Jurkat, Clone E6-1 (cell line): ENCODE data around the gene GGNBP2. TPM values are rescaled to one million over a fixed set of nuclear protein-coding genes. Genes with fewer than 3 reads are reported as not detected.
"Not testable (repeated sequence)": the region's sequence is repeated elsewhere in the genome, so short reads cannot be mapped to it uniquely, and the experiment has no call there.

Source experiments
- DNase-seq: peaks from one replicate; pipeline ENCODE4 v3.0.0-alpha.2; 2011; ENCODE audit warnings: low read depth, low spot score
- H3K4me3 ChIP-seq: 2 replicates; pipeline ENCODE4 v1.5.1; 2011; ENCODE audit warnings: mild to moderate bottlenecking, low read length, control low read depth, moderate library complexity
- polyA plus RNA-seq: library from polyadenylated mRNA; unstranded; fragments of >200 nt; gene quantifications from one replicate; pipeline ENCODE4 v1.2.1, GENCODE V29; 2012; ENCODE audit warnings: missing spikeins; ENCODE audit not compliant: insufficient read length, insufficient read depth

Gene GGNBP2, protein sequence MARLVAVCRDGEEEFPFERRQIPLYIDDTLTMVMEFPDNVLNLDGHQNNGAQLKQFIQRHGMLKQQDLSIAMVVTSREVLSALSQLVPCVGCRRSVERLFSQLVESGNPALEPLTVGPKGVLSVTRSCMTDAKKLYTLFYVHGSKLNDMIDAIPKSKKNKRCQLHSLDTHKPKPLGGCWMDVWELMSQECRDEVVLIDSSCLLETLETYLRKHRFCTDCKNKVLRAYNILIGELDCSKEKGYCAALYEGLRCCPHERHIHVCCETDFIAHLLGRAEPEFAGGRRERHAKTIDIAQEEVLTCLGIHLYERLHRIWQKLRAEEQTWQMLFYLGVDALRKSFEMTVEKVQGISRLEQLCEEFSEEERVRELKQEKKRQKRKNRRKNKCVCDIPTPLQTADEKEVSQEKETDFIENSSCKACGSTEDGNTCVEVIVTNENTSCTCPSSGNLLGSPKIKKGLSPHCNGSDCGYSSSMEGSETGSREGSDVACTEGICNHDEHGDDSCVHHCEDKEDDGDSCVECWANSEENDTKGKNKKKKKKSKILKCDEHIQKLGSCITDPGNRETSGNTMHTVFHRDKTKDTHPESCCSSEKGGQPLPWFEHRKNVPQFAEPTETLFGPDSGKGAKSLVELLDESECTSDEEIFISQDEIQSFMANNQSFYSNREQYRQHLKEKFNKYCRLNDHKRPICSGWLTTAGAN
- 48.8 TPM for polyA plus RNA-seq

DNA sequence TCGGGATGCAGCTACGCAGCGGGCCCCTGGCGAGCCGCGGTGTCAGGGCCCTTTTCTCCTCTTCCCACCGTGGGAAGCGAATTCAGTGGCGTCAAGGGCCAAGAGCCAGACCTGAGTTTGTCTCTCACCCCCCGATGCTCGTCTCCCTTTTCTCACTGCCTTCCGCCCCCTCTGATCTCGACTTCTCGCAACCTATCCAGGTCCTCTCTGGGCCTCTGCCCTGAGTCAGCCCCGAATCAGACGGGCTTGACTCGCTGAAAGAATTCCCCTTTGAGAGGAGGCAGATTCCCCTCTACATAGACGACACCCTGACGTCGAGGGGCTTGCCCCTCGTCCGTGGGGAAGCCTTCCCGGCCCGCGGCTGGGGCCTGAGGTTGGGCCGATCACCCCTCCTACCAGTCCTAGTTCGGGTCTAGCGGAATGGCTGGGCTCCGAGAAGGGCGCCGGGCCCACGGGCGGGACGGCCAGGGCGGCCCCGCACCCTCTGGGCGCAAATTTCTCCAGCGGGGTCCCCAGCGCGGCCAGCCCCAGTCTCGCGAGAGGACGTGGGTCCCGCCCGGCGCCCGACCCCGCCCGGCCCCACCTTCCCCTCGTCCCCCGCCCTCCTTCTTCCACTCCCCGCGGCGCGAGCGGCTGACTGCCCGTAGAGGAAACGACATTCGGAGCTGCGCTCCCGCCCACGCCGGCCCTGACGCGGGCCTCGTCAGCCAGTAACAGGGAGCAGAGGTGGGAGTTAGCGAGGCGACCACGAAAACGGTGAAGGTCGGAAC lies at the start of gene GGNBP2:
GGNBP2 (plus strand) TSS at position 613 of the 770 bp plus-strand sequence. CDS start 806 bp downstream, outside the sequence.
- DNase-seq = peak; percentile 88
- H3K4me3 ChIP-seq = peak within 1 kb of the TSS; percentile 97

- no peak overlapping the region for H3K4me3 ChIP-seq
- DNase-seq = no peak
These were observed 49.6 kb upstream of the GGNBP2 start for GRCh38 chr17:36495076-36495578.

- no peak overlapping the region for H3K4me3 ChIP-seq
- DNase-seq = no peak
These were observed 48.5 kb upstream of the GGNBP2 start for GRCh38 chr17:36496018-36496789.

DNA sequence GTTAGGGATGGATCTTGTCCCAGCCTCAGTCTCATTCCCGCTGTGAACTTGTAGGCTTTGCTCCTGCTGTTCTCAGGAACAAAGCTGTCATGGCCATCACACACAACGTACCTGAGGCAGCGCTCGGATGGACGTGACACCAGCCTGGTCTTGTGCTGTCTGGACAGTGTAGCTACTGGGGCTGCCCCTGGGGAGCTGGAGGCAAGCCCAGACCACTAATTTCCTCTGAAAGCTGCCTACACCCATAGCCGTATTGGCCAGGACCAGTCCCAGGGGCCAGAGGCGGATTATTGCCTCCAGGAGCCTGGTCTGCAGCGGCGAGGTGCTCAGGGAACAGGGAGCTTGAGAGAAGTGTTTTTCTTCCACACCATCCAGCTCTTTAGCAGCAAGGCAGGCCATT lies 46.6 kb upstream of the GGNBP2 start:
- DNase-seq = no peak
- H3K4me3 ChIP-seq = no peak overlapping the region

DNA sequence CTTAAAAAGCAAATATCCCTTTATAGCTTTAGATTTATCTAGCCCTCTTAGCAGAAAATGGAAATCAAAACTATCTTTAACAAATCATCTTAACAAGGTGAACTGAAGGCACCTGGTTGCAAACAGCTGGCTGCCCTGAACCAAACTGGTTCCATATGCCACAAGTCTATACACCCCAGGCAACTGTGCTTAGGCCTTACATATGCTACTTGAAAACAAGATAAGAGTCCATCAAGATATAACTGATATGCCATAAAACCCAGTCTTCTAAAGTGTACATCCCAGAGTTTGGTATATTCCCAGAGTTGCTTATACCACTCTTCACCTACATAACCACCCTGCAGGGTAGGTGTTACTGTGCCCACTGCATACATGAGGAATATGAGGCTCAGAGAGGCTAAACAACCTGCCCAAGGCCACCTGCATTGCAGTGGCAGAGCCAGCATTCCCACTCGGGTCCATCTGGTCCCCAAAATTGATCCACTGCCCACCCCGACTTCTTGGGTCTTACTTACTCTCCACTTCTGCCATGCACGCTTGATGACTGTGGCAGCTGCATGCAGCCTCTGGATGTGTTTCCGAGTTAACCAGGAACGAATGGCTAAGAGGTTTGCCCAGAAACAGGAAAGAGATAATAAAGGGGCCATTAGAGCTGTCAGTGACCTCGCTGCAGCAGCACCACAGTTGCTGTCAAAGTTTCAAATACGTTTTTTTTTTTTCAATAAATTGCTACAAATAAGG lies 46.0 kb upstream of the GGNBP2 start:
- DNase-seq = no peak
- H3K4me3 ChIP-seq = no peak overlapping the region

- DNase-seq = no peak
- H3K4me3 ChIP-seq = no peak overlapping the region
These were observed 43.9 kb upstream of the GGNBP2 start for GRCh38 chr17:36500745-36501225.

- DNase-seq = no peak
- H3K4me3 ChIP-seq = no peak overlapping the region
These were observed 43.4 kb upstream of the GGNBP2 start for GRCh38 chr17:36501351-36501750.

DNA sequence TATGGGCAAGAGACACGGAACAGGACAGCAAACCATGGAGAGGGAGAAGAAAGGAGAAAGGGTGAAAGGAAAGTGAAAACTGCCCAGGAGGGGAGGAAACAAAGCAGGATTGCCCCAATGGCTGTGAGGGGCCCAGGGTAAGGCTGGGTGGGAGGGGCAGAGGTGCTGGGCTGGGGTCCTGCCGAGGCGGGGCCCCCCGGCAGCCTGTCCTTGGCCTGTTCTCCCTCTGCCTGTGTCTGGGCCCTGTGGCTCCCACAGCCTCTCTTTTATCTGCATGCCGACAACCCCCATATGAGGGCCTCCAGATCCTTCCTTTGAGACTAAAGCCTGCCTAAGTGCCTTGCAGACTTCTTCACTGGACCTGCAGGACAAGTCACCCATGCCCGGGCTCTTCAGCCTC lies 42.8 kb upstream of the GGNBP2 start:
- no peak for DNase-seq
- no peak overlapping the region for H3K4me3 ChIP-seq

- no peak overlapping the region for H3K4me3 ChIP-seq
- DNase-seq = no peak
These were observed 41.1 kb upstream of the GGNBP2 start for GRCh38 chr17:36503456-36504155.

GRCh38 chr17:36504156-36504545 lies 40.6 kb upstream of the GGNBP2 start:
- no peak for DNase-seq
- H3K4me3 ChIP-seq = no peak overlapping the region

DNA sequence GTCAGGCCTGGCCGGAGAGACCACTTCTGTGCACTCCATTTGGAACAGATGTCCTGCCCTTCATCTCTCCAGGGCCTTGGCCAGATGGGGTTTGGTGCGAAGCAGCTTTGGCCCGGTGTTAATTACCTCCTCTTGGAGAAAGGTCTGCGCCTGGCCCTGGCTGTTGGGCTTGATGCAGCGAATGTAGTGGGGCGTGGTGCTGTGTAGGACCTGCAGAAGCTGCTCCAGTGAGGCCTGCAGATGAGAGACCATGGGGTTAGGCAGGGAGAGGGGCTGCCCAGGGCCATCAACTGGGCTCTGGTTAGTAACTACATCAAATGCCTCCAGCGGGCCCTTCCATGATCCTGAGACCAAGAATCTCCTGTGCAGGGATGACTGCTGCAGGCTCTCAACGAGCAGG lies 39.5 kb upstream of the GGNBP2 start:
- no peak overlapping the region for H3K4me3 ChIP-seq
- no peak for DNase-seq

DNA sequence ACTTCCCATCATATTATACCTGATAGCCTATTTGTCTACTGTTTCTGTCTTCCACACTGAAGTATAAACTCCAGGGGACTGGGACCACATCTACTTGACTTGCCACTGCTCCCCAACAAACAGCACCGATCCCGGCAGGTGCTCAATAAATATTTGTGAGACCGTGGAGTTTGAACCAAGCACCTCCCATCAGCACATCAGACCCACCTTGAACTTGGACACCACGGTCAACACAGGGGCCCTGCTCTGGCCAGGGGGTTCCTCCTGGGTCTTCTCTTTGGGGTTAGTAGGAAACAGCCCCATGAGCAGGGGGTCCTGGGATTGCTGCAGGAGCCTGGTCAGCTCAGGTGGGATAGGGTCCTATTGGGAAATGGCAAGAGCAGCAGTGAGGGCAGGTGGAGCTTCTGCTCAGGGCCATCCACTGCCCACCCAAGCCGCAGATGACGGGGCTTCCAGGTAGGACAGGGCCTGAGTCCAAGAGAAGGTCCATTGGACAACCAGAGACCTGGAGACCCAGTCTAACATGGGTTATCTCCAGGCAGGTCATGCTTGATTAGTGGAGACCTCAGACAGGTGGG lies 38.4 kb upstream of the GGNBP2 start:
- no peak overlapping the region for H3K4me3 ChIP-seq
- no peak for DNase-seq

DNA sequence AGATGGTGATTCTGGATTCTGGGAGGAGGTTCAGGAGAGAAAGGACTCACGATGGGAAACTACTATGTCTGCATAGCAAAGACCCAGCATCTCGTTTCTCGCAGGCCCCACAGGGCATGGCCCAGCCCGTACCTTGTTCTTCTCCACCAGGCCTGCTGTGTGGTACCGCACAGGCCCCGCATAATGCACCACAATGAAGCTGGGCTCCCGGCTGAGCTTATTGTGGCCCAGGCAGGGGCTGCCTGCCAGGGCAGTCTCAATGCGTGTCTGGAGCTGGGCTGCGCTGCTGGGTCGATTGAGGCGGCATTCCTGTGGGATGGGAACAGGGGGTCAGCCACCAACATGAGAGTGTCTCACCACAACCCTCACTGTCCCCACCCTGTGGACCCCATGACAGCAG lies 37.9 kb upstream of the GGNBP2 start:
- H3K4me3 ChIP-seq = no peak overlapping the region
- DNase-seq = no peak

- no peak for DNase-seq
- no peak overlapping the region for H3K4me3 ChIP-seq
These were observed 37.5 kb upstream of the GGNBP2 start for GRCh38 chr17:36507266-36507665.

DNA sequence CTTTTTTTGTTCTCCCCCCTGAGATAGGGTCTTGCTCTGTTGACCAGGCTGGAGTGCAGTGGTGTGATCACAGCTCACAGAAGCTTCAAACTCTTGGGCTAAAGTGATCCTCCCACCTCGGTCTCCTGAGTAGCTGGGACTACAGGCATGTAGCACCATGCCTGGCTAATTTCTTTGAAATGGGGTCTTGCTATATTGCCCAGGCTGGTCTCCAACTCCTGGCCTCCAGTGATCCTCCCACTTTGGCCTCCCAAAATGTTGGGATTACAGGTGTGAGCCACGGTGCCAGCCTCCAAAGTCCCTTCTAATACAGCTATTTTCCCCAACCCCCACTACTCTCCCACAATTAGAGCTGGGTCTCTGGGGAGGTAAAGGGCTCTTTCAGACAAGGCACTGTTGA lies 36.3 kb upstream of the GGNBP2 start:
- not testable (repeated sequence) for DNase-seq, H3K4me3 ChIP-seq

GRCh38 chr17:36509272-36509985 lies 35.3 kb upstream of the GGNBP2 start:
- DNase-seq = no peak
- H3K4me3 ChIP-seq = no peak overlapping the region

DNA sequence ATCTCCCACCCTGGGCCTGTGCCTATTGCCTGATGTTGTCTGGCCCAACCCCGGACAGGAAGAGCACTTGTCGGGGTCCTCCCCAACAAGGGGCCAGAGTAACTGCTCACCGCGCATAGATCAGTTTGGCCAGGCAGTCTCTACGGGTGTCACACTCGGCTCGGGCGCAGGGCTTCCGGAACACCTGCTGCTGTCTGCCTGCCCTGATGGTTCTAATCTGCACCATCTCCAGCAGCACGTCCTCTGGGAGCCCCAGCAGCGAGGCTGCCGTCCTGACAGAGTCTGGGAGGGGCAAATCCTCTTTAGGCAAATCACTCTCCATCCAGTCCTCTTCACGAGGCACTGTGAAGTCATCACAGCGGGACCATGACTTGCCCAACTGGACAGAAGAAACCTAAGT lies 34.1 kb upstream of the GGNBP2 start:
- H3K4me3 ChIP-seq = no peak overlapping the region
- DNase-seq = no peak
